Naive thymus-derived CD4-positive, alpha-beta T cell (primary cell): ENCODE measurements around the gene CLC. TPM values are rescaled to one million over a fixed set of nuclear protein-coding genes. Genes with fewer than 3 reads are reported as not detected.

Experiments used
- polyA plus RNA-seq, 2 donors: library from polyadenylated mRNA; unstranded; fragments of 300-500 nt; fragmentation: Illumina TruSeq; gene quantifications; one replicate each; pipeline ENCODE4 v1.2.3, GENCODE V29; 2021
- total RNA-seq, 6 experiments: library from RNA in 5 of 6; stranded (reverse) in 5 of 6; gene quantifications; 1 replicate in 5 of 6; 2 replicates in 1 of 6; pipeline ENCODE4 v1.2.3 and lab custom pipeline; 2021 to 2026

CLC gene
- total and polyA plus RNA-seq, 7 experiments from 2014 or later = 0.81 to 50.4 (median 2.0) TPM; not detected in 2

Other genes with a start within 250 kb of the CLC start
- under 1 TPM in 2 of 5 experiments, not detected in 3; 0.15 to 0.22 TPM for gene DLL3, start 239.1 kb downstream of the CLC start, total RNA-seq
- under 1 TPM; 0.08 to 0.12 TPM for gene DLL3, start 239.1 kb downstream of the CLC start, polyA plus RNA-seq
- not detected for gene SELENOV, start 222.9 kb downstream of the CLC start, total RNA-seq
- not detected for gene SELENOV, start 222.9 kb downstream of the CLC start, polyA plus RNA-seq
- gene EID2B, start 205.2 kb downstream of the CLC start, total RNA-seq = 1 to 10 TPM; 4.4 to 8.5 (median 6.2) TPM
- gene EID2B, start 205.2 kb downstream of the CLC start, polyA plus RNA-seq = 1 to 10 TPM; 6.3 to 6.4 TPM
- 10 to 100 TPM; 12.2 to 29.1 (median 16.1) TPM for gene EID2, start 197.9 kb downstream of the CLC start, total RNA-seq
- gene EID2, start 197.9 kb downstream of the CLC start, polyA plus RNA-seq = 10 to 100 TPM; 19.7 to 43.0 TPM
- gene LGALS13, start 135.5 kb downstream of the CLC start, total RNA-seq = not detected
- gene LGALS13, start 135.5 kb downstream of the CLC start, polyA plus RNA-seq = not detected
- gene LGALS16, start 82.1 kb downstream of the CLC start, total RNA-seq = not detected
- gene LGALS16, start 82.1 kb downstream of the CLC start, polyA plus RNA-seq = not detected
- under 1 TPM in 1 of 5 experiments, not detected in 4; 0.41 TPM for gene LGALS14, start 33.5 kb downstream of the CLC start, total RNA-seq
- gene LGALS14, start 33.5 kb downstream of the CLC start, polyA plus RNA-seq = 1 to 10 TPM in 1 of 2 donors, under 1 TPM in 1; 0.72 to 1.1 TPM
- not detected for gene LEUTX, start 40.8 kb upstream of the CLC start, total RNA-seq
- not detected for gene LEUTX, start 40.8 kb upstream of the CLC start, polyA plus RNA-seq
- gene DYRK1B, start 96.1 kb upstream of the CLC start, total RNA-seq = 10 to 100 TPM; 12.3 to 38.9 (median 23.5) TPM
- gene DYRK1B, start 96.1 kb upstream of the CLC start, polyA plus RNA-seq = 1 to 10 TPM; 3.0 to 8.4 TPM
- 100 to 1,000 TPM; 237 to 387 (median 369) TPM for gene FBL, start 108.3 kb upstream of the CLC start, total RNA-seq
- gene FBL, start 108.3 kb upstream of the CLC start, polyA plus RNA-seq = 100 to 1,000 TPM; 222 to 241 TPM
- 100 to 1,000 TPM in 2 of 5 experiments, 10 to 100 TPM in 3; 14.9 to 118 (median 28.1) TPM for gene FCGBP, start 196.6 kb upstream of the CLC start, total RNA-seq
- gene FCGBP, start 196.6 kb upstream of the CLC start, polyA plus RNA-seq = 1 to 10 TPM in 1 of 2 donors, under 1 TPM in 1; 0.57 to 1.6 TPM
- 100 to 1,000 TPM in 1 of 5 experiments, 10 to 100 TPM in 4; 48.7 to 146 (median 69.1) TPM for gene PSMC4, start 233.1 kb upstream of the CLC start, total RNA-seq
- gene PSMC4, start 233.1 kb upstream of the CLC start, polyA plus RNA-seq = 10 to 100 TPM; 73.5 to 91.1 TPM